ENCODE data around the gene TOP1. TPM values are rescaled to one million over a fixed set of nuclear protein-coding genes. Genes with fewer than 3 reads are reported as not detected.

Gene TOP1
- total RNA-seq, 1 experiment from 2014 or later, result 29.1 TPM

DNA sequence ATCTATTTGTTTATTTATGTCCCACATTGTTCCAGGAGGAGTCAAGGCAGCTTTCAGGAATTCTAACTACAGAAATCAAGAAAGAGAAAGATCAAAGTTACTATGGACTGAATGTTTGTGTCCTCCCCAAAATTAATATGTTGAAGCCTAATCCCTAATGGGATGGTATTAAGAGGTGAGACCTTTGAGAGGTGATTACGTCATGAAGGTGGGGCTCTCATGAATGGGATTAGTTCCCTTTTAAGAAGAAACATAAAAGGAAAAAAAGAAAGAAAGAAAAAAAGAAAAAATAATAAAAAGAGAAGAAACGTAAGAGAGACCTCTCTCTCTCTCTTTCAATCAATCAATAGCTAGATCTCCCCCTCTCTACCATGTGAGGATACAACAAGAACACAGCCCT lies 44.7 kb upstream of the TOP1 start:
- TF ChIP-seq EZH2 (IDR thresholded peaks at IDR 0.05; ENCODE audit: low read length, unreplicated experiment), result no peak
- TF ChIP-seq, protein P1, sequence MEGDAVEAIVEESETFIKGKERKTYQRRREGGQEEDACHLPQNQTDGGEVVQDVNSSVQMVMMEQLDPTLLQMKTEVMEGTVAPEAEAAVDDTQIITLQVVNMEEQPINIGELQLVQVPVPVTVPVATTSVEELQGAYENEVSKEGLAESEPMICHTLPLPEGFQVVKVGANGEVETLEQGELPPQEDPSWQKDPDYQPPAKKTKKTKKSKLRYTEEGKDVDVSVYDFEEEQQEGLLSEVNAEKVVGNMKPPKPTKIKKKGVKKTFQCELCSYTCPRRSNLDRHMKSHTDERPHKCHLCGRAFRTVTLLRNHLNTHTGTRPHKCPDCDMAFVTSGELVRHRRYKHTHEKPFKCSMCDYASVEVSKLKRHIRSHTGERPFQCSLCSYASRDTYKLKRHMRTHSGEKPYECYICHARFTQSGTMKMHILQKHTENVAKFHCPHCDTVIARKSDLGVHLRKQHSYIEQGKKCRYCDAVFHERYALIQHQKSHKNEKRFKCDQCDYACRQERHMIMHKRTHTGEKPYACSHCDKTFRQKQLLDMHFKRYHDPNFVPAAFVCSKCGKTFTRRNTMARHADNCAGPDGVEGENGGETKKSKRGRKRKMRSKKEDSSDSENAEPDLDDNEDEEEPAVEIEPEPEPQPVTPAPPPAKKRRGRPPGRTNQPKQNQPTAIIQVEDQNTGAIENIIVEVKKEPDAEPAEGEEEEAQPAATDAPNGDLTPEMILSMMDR (conservative IDR thresholded peaks at IDR 0.05; ENCODE audit: low read depth, low read length), result no peak
- no peak for TF ChIP-seq EZH2phosphoT487 (IDR thresholded peaks at IDR 0.05; ENCODE audit: borderline replicate concordance, low read length)
- intact Hi-C loops (cut with micrococcal nuclease), result no loop called here
- H3K9me3 ChIP-seq (ENCODE audit: low read length), result no peaks in the 10 kb centered on the region
- H3K9ac ChIP-seq (ENCODE audit: low read length), result no peak overlapping the region
- no peaks in the 10 kb centered on the region for H3K36me3 ChIP-seq (ENCODE audit: low read depth, low read length)
- ChIA-PET POLR2A (ENCODE audit: unreplicated experiment) (no interaction called here), CTCF (interaction anchor here (0.6 kb wide), 1 partner anchor 241 kb away, joined by 4 read pairs; no protein-coding TSS in a partner anchor)
- no peak overlapping the region for H3K27ac ChIP-seq (ENCODE audit: low read length)
- no peaks in the 10 kb centered on the region for H3K79me2 ChIP-seq (ENCODE audit: low read length)
- H3K4me2 ChIP-seq (ENCODE audit: low read length), result no peak overlapping the region
- no peak for ATAC-seq
- DNase-seq, result no peak
- H3F3A ChIP-seq (ENCODE audit: low read length, unreplicated experiment), result no peaks in the 10 kb centered on the region
- H3K4me1 ChIP-seq (ENCODE audit: insufficient read depth, low read length), result no peaks in the 10 kb centered on the region
- H4K20me1 ChIP-seq (ENCODE audit: low read length), result no peaks in the 10 kb centered on the region
- H3K27me3 ChIP-seq (ENCODE audit: low read length), result no peaks in the 10 kb centered on the region
- no peak overlapping the region for H3K4me3 ChIP-seq (ENCODE audit: low read length)
- H2AFZ ChIP-seq (ENCODE audit: low read length), result no peak overlapping the region
- H3K9me2 ChIP-seq (replicated peaks; ENCODE audit: low read length), result no peaks in the 10 kb centered on the region
- BruUV-seq (replicated peaks), result no TSS peak

DNA sequence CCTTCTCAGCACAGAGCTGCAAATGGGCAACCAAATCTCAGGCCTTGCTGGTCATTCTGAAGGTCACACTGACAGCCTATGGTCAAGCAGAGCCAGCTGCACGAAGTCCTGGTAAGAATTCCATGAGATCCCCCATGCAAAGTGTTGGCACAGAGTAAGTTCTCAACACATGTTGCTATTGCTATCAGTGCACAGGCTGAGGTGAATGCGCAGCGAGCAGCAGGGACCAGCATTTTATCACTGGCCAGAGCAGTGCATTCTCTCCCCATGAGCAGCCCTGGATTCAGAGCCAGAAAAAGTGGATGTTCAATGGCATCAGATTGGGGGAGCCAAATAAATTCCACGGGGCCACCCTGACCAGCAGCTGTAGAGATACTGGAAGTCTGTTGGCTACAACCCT lies 44.1 kb upstream of the TOP1 start:
- Histone ChIP-seq H3K4me3 (ENCODE audit: low read length) (no peak overlapping the region), H3K9me3 (ENCODE audit: low read length) (no peaks in the 10 kb centered on the region), H3K36me3 (ENCODE audit: low read depth, low read length) (no peaks in the 10 kb centered on the region), H3K9ac (ENCODE audit: low read length) (no peak overlapping the region), H3F3A (ENCODE audit: low read length, unreplicated experiment) (no peaks in the 10 kb centered on the region), H3K79me2 (ENCODE audit: low read length) (no peaks in the 10 kb centered on the region), H3K27ac (ENCODE audit: low read length) (no peak overlapping the region), H3K9me2 (replicated peaks; ENCODE audit: low read length) (no peaks in the 10 kb centered on the region), H3K4me2 (ENCODE audit: low read length) (no peak overlapping the region), H4K20me1 (ENCODE audit: low read length) (no peaks in the 10 kb centered on the region), H2AFZ (ENCODE audit: low read length) (no peak overlapping the region), H3K27me3 (ENCODE audit: low read length) (no peaks in the 10 kb centered on the region), H3K4me1 (ENCODE audit: insufficient read depth, low read length) (no peaks in the 10 kb centered on the region)
- CTCF ChIA-PET, result no interaction called here
- POLR2A ChIA-PET (ENCODE audit: unreplicated experiment), result no interaction called here
- ATAC-seq (no peak), DNase-seq (no peak)
- TF ChIP-seq EZH2 (IDR thresholded peaks at IDR 0.05; ENCODE audit: low read length, unreplicated experiment) (no peak), EZH2phosphoT487 (IDR thresholded peaks at IDR 0.05; ENCODE audit: borderline replicate concordance, low read length) (no peak)
- TF ChIP-seq, protein P1 (conservative IDR thresholded peaks at IDR 0.05; ENCODE audit: low read depth, low read length), result no peak
- no TSS peak for BruUV-seq (replicated peaks)
- intact Hi-C loops (cut with micrococcal nuclease), result no loop called here

DNA sequence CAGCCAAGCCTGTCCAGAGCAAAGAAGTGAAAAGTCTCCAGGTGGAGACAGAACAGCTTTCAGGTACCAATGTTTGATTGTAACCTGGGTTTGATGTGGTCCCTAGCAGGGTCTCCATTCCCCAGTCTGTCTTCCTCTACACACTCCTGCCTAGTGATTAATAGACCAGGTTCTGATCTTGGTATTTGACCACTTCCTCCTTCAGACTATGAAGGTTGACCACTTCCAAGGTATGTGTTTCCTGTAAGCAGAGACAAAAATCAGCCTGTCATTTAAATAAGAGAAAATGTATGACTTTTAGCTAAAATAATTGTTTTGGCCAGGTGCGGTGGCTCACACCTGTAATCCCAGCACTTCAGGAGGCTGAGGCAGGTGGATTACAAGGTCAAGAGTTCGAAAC lies 41.8 kb upstream of the TOP1 start:
- BruUV-seq (replicated peaks), result TSS peak; percentile 4
- no peaks in the 10 kb centered on the region for H4K20me1 ChIP-seq (ENCODE audit: low read length)
- H3F3A ChIP-seq (ENCODE audit: low read length, unreplicated experiment), result no peaks in the 10 kb centered on the region
- TF ChIP-seq EZH2 (IDR thresholded peaks at IDR 0.05; ENCODE audit: low read length, unreplicated experiment) (no peak), EZH2phosphoT487 (IDR thresholded peaks at IDR 0.05; ENCODE audit: borderline replicate concordance, low read length) (no peak)
- TF ChIP-seq, protein P1 (conservative IDR thresholded peaks at IDR 0.05; ENCODE audit: low read depth, low read length), result no peak
- H3K36me3 ChIP-seq (ENCODE audit: low read depth, low read length), result no peaks in the 10 kb centered on the region
- H3K4me3 ChIP-seq (ENCODE audit: low read length), result no peak overlapping the region
- no peaks in the 10 kb centered on the region for H3K79me2 ChIP-seq (ENCODE audit: low read length)
- no peak overlapping the region for H2AFZ ChIP-seq (ENCODE audit: low read length)
- no peak overlapping the region for H3K9ac ChIP-seq (ENCODE audit: low read length)
- DNase-seq (peak; percentile 11), ATAC-seq (no peak)
- no peak overlapping the region for H3K27ac ChIP-seq (ENCODE audit: low read length)
- no peak overlapping the region for H3K4me2 ChIP-seq (ENCODE audit: low read length)
- peaks cover 11% of the 10 kb centered on the region for H3K4me1 ChIP-seq (ENCODE audit: insufficient read depth, low read length)
- no peaks in the 10 kb centered on the region for H3K27me3 ChIP-seq (ENCODE audit: low read length)
- POLR2A ChIA-PET (ENCODE audit: unreplicated experiment), result no interaction called here
- H3K9me2 ChIP-seq (replicated peaks; ENCODE audit: low read length), result no peaks in the 10 kb centered on the region
- CTCF ChIA-PET, result no interaction called here
- intact Hi-C loops (cut with micrococcal nuclease), result no loop called here
- H3K9me3 ChIP-seq (ENCODE audit: low read length), result no peaks in the 10 kb centered on the region

Measured in PC-3 (cell line).